Mammary epithelial cell (primary cell): ENCODE data around the gene EEF2KMT.

Experiments used
- CTCF ChIP-seq, 2 donors: IDR thresholded peaks in 1 of 2; conservative IDR thresholded peaks in 1 of 2; 2 replicates each; pipeline ENCODE4 v1.5.1; 2011 to 2012; ENCODE audit warnings: inconsistent platforms in 2 of 2, low read length in 2 of 2, mild to moderate bottlenecking in 2 of 2, control low read depth in 1 of 2, low read depth in 1 of 2; ENCODE audit not compliant: insufficient read depth in 1 of 2; ENCODE audit errors: extremely low read depth in 1 of 2
- EZH2 ChIP-seq: IDR thresholded peaks from 2 replicates; pipeline ENCODE4 v1.6.1; 2012; ENCODE audit warnings: low read length, inconsistent platforms, borderline replicate concordance

- no peak for TF ChIP-seq CTCF (conservative IDR thresholded peaks at IDR 0.05 in 1 of 2, IDR thresholded peaks at IDR 0.05 in 1 of 2; ENCODE audit: extremely low read depth in 1 of 2, insufficient read depth in 1 of 2, low read depth in 1 of 2, low read length in 2 of 2)
- no peak for TF ChIP-seq EZH2
Observed at GRCh38 chr16:5078626-5079025, 19.0 kb downstream of the EEF2KMT start.
